ENCODE results near the gene SECTM1. TPM values are rescaled to one million over a fixed set of nuclear protein-coding genes. Genes with fewer than 3 reads are reported as not detected.
A peak's percentile ranks its signal among the peaks of the same experiment; 100 is the strongest.

SECTM1 gene
- total RNA-seq, 1 donor from 2014 or later, result 6.3 TPM

- peak; percentile 86 for ATAC-seq
Measured at GRCh38 chr17:82297714-82298537, 35.6 kb downstream of the SECTM1 start.

- ATAC-seq, result peak; percentile 32
Measured at GRCh38 chr17:82297280-82297713, 36.3 kb downstream of the SECTM1 start.

GRCh38 chr17:82296511-82297279, 36.9 kb downstream of the SECTM1 start:
- no peak for ATAC-seq

DNA sequence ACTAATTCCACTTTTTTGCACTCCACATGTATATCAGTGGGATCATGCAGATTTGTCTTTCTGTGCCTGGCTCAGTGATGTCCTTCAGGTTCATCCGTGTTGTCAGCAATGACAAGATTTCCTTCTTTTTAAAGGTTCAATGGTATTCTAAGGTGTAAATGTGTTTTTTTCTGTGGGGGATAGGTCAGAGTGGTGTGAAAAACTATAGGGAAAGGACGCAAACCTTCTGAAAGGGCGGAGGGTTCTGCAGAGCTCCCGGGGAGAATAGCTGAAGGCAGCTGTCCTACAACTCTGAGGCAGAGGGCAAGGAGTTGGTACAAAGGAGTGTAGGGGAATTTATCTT, 38.1 kb downstream of the SECTM1 start:
- ATAC-seq, result no peak

- no peak for ATAC-seq
Measured at GRCh38 chr17:82294064-82294773, 39.3 kb downstream of the SECTM1 start.

- ATAC-seq, result peak; percentile 88
Measured at GRCh38 chr17:82292251-82293154, 41.1 kb downstream of the SECTM1 start.

- no peak for ATAC-seq
Measured at GRCh38 chr17:82291582-82292250, 41.9 kb downstream of the SECTM1 start.

- peak; percentile 74 for ATAC-seq
Measured at GRCh38 chr17:82287868-82288801, 45.4 kb downstream of the SECTM1 start.

- ATAC-seq, result no peak
Measured at GRCh38 chr17:82287013-82287867, 46.3 kb downstream of the SECTM1 start.

GRCh38 chr17:82285141-82285540, 48.4 kb downstream of the SECTM1 start:
- ATAC-seq, result no peak

GRCh38 chr17:82283208-82283749, 50.3 kb downstream of the SECTM1 start:
- ATAC-seq, result peak; percentile 6

GRCh38 chr17:82282239-82283207, 51.0 kb downstream of the SECTM1 start:
- ATAC-seq, result peak; percentile 44

GRCh38 chr17:82281502-82282238, 51.9 kb downstream of the SECTM1 start:
- peak; percentile 90 for ATAC-seq

DNA sequence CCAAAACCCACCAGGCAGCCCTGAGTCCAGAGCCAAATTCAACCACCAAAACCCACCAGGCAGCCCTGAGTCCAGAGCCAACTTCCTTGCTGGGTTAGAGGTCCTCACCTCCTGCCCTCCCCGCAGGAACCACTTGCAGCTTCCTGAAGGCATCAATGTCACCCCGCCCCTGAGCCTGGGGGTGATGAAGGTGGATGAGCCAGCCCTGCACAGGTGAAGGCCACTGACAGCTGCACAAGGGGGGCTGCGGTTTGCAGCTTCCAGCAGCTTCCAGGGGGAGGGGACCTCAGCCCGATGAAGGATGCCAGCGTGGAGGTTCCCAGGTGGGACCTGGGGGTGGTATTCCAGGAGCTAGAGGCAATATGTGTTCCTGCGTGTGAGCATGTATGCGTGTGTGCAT, 52.5 kb downstream of the SECTM1 start:
- ATAC-seq, result no peak

- no peak for ATAC-seq
Measured at GRCh38 chr17:82280537-82280936, 53.0 kb downstream of the SECTM1 start.

- ATAC-seq, result no peak
Measured at GRCh38 chr17:82278786-82279391, 54.7 kb downstream of the SECTM1 start.

GRCh38 chr17:82278308-82278707, 55.3 kb downstream of the SECTM1 start:
- ATAC-seq, result no peak
